Astrocyte (in vitro differentiated cells and primary cell): Measurements from ENCODE around the gene WDR5B. TPM values are rescaled to one million over a fixed set of nuclear protein-coding genes. Genes with fewer than 3 reads are reported as not detected.
"Not testable (repeated sequence)": the region's sequence is repeated elsewhere in the genome, so short reads cannot be mapped to it uniquely, and the experiment has no call there.

ENCODE experiments used
- DNase-seq: peaks from one replicate; pipeline ENCODE4 v3.0.0-alpha.2; 2010; ENCODE audit warnings: low read depth
- FAIRE-seq: peaks from 2 replicates; lab custom pipeline; 2011; peaks lifted over from hg19 to GRCh38; lab: Jason Lieb, UNC
- H2AFZ ChIP-seq: 2 replicates; pipeline ENCODE4 v1.6.0; 2012; ENCODE audit warnings: low read depth, low read length, inconsistent platforms
- H3K27ac ChIP-seq: 2 replicates; pipeline ENCODE4 v1.5.1; 2011; ENCODE audit warnings: low read depth, low read length, inconsistent platforms
- H3K27me3 ChIP-seq: 2 replicates; pipeline ENCODE4 v1.6.0; 2011; ENCODE audit warnings: low read length, inconsistent platforms; ENCODE audit not compliant: insufficient read depth
- H3K36me3 ChIP-seq: 2 replicates; pipeline ENCODE4 v1.5.1; 2011; ENCODE audit warnings: low read length, inconsistent platforms; ENCODE audit not compliant: insufficient read depth
- H3K4me1 ChIP-seq: 2 replicates; pipeline ENCODE4 v1.5.1; 2011; ENCODE audit warnings: low read length, inconsistent platforms; ENCODE audit not compliant: insufficient read depth
- H3K4me2 ChIP-seq: 2 replicates; pipeline ENCODE4 v1.6.0; 2012; ENCODE audit warnings: low read length, inconsistent platforms
- H3K4me3 ChIP-seq: 2 replicates; pipeline ENCODE4 v1.5.1; 2011; ENCODE audit warnings: low read depth, mild to moderate bottlenecking, low read length, inconsistent platforms; ENCODE audit not compliant: insufficient read depth
- H3K79me2 ChIP-seq: 2 replicates; pipeline ENCODE4 v1.6.0; 2012; ENCODE audit warnings: mild to moderate bottlenecking, low read length, inconsistent platforms; ENCODE audit not compliant: insufficient read depth
- H3K9ac ChIP-seq: 2 replicates; pipeline ENCODE4 v1.6.0; 2012; ENCODE audit warnings: mild to moderate bottlenecking, low read length, inconsistent platforms
- H3K9me3 ChIP-seq: 2 replicates; pipeline ENCODE4 v1.5.1; 2012; ENCODE audit warnings: low read depth, mild to moderate bottlenecking, low read length, inconsistent platforms; ENCODE audit not compliant: insufficient read depth
- H4K20me1 ChIP-seq: 2 replicates; pipeline ENCODE4 v1.6.0; 2012; ENCODE audit warnings: low read length, inconsistent platforms; ENCODE audit not compliant: insufficient read depth
- H3K27ac Mint-ChIP-seq: one replicate; pipeline ENCODE4 v1.8.0; 2021; ENCODE audit warnings: mild to moderate bottlenecking, mixed read lengths; ENCODE audit not compliant: unreplicated experiment
- H3K27me3 Mint-ChIP-seq: one replicate; pipeline ENCODE4 v1.8.0; 2021; ENCODE audit warnings: low read depth, mixed read lengths; ENCODE audit not compliant: unreplicated experiment
- H3K36me3 Mint-ChIP-seq: one replicate; pipeline ENCODE4 v1.8.0; 2021; ENCODE audit warnings: low read depth, mixed read lengths; ENCODE audit not compliant: unreplicated experiment
- H3K4me1 Mint-ChIP-seq: one replicate; pipeline ENCODE4 v1.8.0; 2021; ENCODE audit warnings: low read depth, mixed read lengths; ENCODE audit not compliant: unreplicated experiment
- H3K4me3 Mint-ChIP-seq: one replicate; pipeline ENCODE4 v1.8.0; 2021; ENCODE audit warnings: mild to moderate bottlenecking, moderate library complexity, mixed read lengths; ENCODE audit not compliant: unreplicated experiment
- H3K9me3 Mint-ChIP-seq: one replicate; pipeline ENCODE4 v1.8.0; 2021; ENCODE audit warnings: mild to moderate bottlenecking, mixed read lengths; ENCODE audit not compliant: unreplicated experiment
- EZH2 ChIP-seq: IDR thresholded peaks from 2 replicates; pipeline ENCODE4 v1.6.1; 2012; ENCODE audit warnings: mild to moderate bottlenecking, low read length, inconsistent platforms; ENCODE audit not compliant: insufficient read depth
- total RNA-seq: library from RNA; stranded (reverse); gene quantifications from 2 replicates; pipeline ENCODE4 v1.2.1, GENCODE V29; 2021
- TF ChIP-seq, protein P1 (sequence below): IDR thresholded peaks from 2 replicates; pipeline ENCODE4 v1.5.1; 2011; ENCODE audit warnings: low read depth, mild to moderate bottlenecking, inconsistent platforms, low read length, moderate library complexity; ENCODE audit not compliant: insufficient read depth

Gene WDR5B
- total RNA-seq, 1 donor from 2014 or later = 3.9 TPM

DNA sequence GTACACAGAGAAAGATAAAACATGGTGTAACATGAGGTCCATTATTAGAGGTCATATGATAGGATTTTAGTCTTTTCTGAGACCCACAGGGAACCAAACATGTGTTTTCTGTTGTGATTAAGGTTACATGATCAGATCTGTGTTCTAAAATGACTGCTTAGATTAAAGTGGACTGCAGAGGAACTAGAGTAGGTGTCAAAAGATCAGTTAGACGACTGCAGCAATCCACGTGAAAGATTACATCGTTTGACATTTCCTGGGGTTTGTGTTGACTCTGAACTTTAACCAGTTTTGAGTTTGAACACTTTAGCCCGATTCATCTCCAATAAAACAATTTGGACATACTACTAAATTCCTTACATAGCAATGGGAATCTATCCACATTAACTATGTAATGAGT lies 37.9 kb downstream of the WDR5B start:
- peaks cover 3% of the 10 kb centered on the region for H3K36me3 Mint-ChIP-seq
- DNase-seq (no peak), FAIRE-seq (no peak)
- TF ChIP-seq, protein P1, sequence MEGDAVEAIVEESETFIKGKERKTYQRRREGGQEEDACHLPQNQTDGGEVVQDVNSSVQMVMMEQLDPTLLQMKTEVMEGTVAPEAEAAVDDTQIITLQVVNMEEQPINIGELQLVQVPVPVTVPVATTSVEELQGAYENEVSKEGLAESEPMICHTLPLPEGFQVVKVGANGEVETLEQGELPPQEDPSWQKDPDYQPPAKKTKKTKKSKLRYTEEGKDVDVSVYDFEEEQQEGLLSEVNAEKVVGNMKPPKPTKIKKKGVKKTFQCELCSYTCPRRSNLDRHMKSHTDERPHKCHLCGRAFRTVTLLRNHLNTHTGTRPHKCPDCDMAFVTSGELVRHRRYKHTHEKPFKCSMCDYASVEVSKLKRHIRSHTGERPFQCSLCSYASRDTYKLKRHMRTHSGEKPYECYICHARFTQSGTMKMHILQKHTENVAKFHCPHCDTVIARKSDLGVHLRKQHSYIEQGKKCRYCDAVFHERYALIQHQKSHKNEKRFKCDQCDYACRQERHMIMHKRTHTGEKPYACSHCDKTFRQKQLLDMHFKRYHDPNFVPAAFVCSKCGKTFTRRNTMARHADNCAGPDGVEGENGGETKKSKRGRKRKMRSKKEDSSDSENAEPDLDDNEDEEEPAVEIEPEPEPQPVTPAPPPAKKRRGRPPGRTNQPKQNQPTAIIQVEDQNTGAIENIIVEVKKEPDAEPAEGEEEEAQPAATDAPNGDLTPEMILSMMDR = no peak
- no peak for TF ChIP-seq EZH2
- no peaks in the 10 kb centered on the region for H3K4me1 Mint-ChIP-seq
- no peak overlapping the region for H2AFZ ChIP-seq
- H3K27me3 ChIP-seq = no peaks in the 10 kb centered on the region
- H3K36me3 ChIP-seq = no peaks in the 10 kb centered on the region
- no peak overlapping the region for H3K9ac ChIP-seq
- no peak overlapping the region for H3K27ac ChIP-seq
- H3K4me3 ChIP-seq = no peak overlapping the region
- no peaks in the 10 kb centered on the region for H4K20me1 ChIP-seq
- H3K27me3 Mint-ChIP-seq = no peaks in the 10 kb centered on the region
- H3K27ac Mint-ChIP-seq = no peak overlapping the region
- H3K9me3 Mint-ChIP-seq = no peaks in the 10 kb centered on the region
- no peak overlapping the region for H3K4me2 ChIP-seq
- no peaks in the 10 kb centered on the region for H3K4me1 ChIP-seq
- H3K79me2 ChIP-seq = peaks cover 59% of the 10 kb centered on the region
- no peak overlapping the region for H3K4me3 Mint-ChIP-seq
- H3K9me3 ChIP-seq = no peaks in the 10 kb centered on the region

DNA sequence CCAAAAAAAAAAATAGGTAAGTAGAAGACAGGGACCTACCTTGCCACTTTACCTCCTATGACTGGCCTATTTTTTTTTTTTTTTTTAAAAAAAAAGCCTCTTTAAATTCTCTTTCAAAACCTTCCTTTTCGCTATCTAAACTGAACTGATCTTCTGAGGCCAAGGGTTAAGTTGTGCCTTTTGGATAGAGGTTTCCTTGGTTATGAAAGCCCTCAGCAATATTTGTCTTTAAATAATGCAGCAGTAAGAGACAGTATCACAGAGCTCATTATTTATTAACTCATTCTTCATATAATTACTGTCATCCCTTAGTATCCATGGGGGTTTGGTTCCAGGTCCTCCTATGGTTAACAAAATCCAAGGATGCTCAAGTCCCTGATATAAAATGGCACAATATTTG lies 41.8 kb downstream of the WDR5B start:
- Mint-ChIP-seq H3K27ac (no peak overlapping the region), H3K27me3 (no peaks in the 10 kb centered on the region), H3K9me3 (no peaks in the 10 kb centered on the region), H3K4me1 (peaks cover 2% of the 10 kb centered on the region), H3K36me3 (peaks cover 3% of the 10 kb centered on the region), H3K4me3 (no peak overlapping the region)
- TF ChIP-seq, protein P1 = no peak
- TF ChIP-seq EZH2 = no peak
- no peak overlapping the region for H3K9ac ChIP-seq
- peaks cover 31% of the 10 kb centered on the region for H3K79me2 ChIP-seq
- no peak for DNase-seq
- no peak overlapping the region for H3K27ac ChIP-seq
- H4K20me1 ChIP-seq = no peaks in the 10 kb centered on the region
- H3K9me3 ChIP-seq = no peaks in the 10 kb centered on the region
- H3K4me2 ChIP-seq = no peak overlapping the region
- H3K36me3 ChIP-seq = no peaks in the 10 kb centered on the region
- no peaks in the 10 kb centered on the region for H3K27me3 ChIP-seq
- no peak for FAIRE-seq
- H3K4me3 ChIP-seq = no peak overlapping the region
- no peaks in the 10 kb centered on the region for H3K4me1 ChIP-seq
- H2AFZ ChIP-seq = no peak overlapping the region

DNA sequence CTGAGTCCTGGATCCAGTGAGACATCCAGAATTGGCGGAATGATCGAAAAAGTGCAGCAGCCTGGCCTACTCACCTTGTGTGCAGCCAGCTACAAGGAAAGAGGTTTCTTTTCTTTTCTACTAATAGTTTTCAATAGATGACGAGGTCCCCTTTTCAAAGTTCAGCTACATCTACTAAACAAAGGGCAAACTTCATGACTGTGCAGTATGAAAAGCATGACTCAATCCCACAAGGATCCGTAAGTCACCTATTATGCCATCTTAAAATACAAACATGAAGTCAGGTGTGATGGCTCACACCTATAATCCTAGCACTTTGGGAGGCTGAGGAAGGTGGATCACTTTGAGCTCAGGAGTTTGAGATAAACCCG lies 49.5 kb downstream of the WDR5B start:
- H3K27ac Mint-ChIP-seq = no peak overlapping the region
- no peak for FAIRE-seq
- H3K36me3 ChIP-seq = peaks cover 2% of the 10 kb centered on the region

DNA sequence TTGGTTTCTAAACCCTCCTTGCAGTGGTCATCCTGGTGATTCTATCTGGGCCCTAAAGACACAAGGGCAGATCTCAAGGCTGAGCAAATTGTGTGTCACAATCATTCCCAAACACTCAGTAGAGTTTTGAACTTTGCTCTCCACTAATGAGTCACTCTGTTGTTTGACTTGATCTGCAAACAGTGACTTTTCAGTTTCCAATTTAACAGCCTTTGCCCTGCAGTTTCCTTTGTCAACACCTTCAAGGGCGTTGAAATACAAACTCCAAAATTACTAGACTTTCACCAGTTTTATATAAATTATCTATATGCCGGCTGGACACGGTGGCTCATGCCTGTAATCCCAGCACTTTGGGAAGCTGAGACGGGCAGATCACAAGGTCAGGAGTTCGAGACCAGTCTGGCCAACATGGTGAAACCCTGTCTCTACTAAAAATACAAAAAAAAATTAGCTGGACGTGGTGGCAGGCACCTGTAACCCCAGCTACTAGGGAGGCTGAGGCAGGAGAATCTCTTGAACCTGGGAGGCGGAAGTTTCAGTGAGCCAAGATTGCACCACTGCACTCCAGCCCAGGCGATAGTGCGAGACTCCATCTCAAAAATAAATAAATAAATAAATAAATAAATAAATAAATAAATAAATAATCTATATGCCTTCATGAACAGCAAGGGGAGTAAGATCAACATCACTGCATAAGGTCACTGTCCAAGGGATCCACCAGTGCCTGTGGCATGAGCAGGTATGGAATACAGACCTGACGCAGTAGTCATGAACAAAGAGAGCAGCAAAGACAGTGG lies 50.1 kb downstream of the WDR5B start:
- H3K27ac Mint-ChIP-seq = peak overlapping the region; percentile 20
- H4K20me1 ChIP-seq, H3K9me3 ChIP-seq, H3K9me3 Mint-ChIP-seq, H3K4me2 ChIP-seq, H2AFZ ChIP-seq, H3K27me3 Mint-ChIP-seq, H3K4me1 Mint-ChIP-seq, H3K4me3 Mint-ChIP-seq, H3K4me1 ChIP-seq, H3K36me3 Mint-ChIP-seq, H3K27ac ChIP-seq, H3K36me3 ChIP-seq, FAIRE-seq, H3K79me2 ChIP-seq, H3K4me3 ChIP-seq, H3K9ac ChIP-seq, H3K27me3 ChIP-seq: not testable (repeated sequence)
- DNase-seq = peak; percentile 3

More for the DNA sequence above, 49.5 kb downstream of the WDR5B start:
- peaks cover 5% of the 10 kb centered on the region for H3K4me1 Mint-ChIP-seq
- peaks cover 3% of the 10 kb centered on the region for H3K4me1 ChIP-seq
- no peaks in the 10 kb centered on the region for H3K9me3 ChIP-seq
- H3K9me3 Mint-ChIP-seq = no peaks in the 10 kb centered on the region
- H3K36me3 Mint-ChIP-seq = no peaks in the 10 kb centered on the region
- H3K9ac ChIP-seq = no peak overlapping the region
- no peaks in the 10 kb centered on the region for H4K20me1 ChIP-seq
- no peak overlapping the region for H3K4me2 ChIP-seq
- no peak for TF ChIP-seq EZH2
- TF ChIP-seq, protein P1 = no peak
- H3K27me3 ChIP-seq = no peaks in the 10 kb centered on the region
- no peaks in the 10 kb centered on the region for H3K27me3 Mint-ChIP-seq
- H2AFZ ChIP-seq = no peak overlapping the region
- no peaks in the 10 kb centered on the region for H3K79me2 ChIP-seq
- DNase-seq = no peak
- H3K4me3 Mint-ChIP-seq = no peak overlapping the region
- no peak overlapping the region for H3K4me3 ChIP-seq
- no peak overlapping the region for H3K27ac ChIP-seq
